DMS 273 (cell line): ENCODE measurements around the gene HPD.

Source experiments
- DNase-seq: peaks from one replicate; lab custom pipeline; 2025; ENCODE audit not compliant: unreplicated experiment; lab: John Stamatoyannopoulos, UW

Gene HPD

DNA sequence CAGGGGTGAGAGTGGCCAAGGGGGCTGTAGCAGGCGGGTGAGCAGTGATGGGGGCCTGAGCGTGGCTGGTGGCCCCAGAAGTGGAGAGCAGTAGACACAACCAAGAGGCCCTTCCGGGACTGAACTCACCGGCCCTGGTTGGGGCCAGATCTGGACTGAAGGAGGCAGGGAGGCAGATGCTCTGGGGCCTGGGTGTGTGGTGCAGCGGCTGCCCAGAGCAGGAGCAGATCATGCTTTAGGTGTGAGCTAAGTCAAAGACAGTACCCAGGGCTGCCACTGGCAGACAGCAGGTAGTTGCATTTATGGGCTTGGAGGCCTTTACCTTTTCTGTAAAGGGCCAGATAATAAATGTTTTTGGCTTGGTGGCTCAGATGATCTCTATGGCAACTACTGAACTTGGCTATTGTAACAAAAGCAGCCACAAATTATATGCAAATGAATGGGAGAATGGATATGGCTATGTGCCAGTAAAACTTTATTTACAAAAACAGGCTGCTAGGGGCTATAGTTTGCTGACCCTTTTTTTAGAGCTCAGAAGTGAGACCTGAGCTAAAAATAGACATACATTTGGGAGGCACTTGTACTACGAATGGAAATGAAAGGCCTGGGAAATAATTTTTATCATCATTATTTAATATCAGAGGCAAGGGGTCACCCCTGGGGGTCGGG is 29.3 kb downstream of the HPD start:
- DNase-seq = no peak

DNA sequence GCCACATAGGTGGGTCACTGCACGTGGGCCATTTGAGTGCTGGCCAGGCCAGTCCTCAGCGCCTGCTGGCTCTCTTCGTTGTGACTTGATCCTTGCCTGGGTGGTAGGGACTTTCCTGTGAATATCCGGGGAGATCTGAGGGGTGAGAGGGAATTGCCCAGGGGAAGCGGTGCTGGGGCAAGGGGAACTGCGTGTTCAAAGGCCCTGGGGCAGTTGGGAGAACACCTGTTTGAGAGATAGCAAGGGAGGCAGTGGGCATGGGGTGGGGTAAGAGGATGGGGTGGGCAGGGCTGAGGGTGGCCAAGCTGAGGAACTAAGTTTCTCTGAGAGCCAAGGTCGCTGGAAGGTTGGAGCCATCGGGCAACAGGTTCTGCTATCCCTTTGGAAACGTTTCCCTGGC is 29.8 kb downstream of the HPD start:
- DNase-seq = no peak

DNA sequence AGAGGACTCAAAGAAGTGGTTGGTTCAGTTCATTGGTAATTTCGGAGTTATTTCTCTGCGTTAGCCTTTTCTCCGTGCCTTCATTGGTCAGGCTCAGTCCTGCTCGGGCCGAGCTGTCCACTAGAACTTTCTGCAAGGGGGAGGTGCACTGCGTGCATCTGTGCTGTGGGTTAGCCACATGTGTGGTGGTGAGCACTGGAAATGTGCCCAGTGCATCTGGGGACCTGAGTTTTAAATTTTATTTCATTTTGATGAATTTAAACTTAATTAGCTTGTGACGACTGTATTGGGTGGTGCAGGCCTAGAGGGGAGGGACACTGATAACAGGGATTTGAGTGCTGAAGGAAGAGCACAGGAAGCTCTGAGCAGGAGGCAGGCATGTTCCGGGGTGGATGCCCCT is 30.4 kb downstream of the HPD start:
- DNase-seq = no peak

DNA sequence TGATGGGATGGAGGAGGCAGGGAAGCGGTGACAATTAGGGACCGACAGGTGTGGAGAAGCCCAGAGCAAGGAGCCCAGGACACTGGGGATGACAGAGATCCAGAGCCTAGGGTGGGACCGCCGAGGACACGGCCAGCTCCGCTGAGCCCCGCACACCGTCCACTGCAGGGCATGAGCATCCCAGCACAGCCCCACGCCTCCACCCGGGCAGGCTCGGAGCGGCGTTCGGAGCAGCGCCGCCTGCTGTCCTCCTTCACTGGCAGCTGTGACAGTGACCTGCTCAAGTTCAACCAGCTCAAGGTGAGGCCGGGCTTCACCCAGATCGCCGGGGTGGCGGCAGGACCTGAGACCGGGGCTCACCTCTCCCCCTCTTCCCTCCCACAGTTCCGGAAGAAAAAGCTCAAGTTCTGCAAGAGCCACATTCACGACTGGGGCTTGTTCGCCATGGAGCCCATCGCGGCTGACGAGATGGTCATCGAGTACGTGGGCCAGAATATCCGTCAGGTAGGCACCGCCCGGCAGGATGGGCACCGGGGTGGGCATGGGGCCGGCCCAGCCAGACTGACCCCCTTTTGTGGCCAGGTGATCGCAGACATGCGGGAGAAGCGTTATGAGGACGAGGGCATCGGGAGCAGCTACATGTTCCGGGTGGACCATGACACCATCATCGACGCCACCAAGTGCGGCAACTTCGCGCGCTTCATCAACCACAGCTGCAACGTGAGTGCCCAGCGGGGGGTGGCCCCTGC is 31.1 kb downstream of the HPD start:
- no peak for DNase-seq

DNA sequence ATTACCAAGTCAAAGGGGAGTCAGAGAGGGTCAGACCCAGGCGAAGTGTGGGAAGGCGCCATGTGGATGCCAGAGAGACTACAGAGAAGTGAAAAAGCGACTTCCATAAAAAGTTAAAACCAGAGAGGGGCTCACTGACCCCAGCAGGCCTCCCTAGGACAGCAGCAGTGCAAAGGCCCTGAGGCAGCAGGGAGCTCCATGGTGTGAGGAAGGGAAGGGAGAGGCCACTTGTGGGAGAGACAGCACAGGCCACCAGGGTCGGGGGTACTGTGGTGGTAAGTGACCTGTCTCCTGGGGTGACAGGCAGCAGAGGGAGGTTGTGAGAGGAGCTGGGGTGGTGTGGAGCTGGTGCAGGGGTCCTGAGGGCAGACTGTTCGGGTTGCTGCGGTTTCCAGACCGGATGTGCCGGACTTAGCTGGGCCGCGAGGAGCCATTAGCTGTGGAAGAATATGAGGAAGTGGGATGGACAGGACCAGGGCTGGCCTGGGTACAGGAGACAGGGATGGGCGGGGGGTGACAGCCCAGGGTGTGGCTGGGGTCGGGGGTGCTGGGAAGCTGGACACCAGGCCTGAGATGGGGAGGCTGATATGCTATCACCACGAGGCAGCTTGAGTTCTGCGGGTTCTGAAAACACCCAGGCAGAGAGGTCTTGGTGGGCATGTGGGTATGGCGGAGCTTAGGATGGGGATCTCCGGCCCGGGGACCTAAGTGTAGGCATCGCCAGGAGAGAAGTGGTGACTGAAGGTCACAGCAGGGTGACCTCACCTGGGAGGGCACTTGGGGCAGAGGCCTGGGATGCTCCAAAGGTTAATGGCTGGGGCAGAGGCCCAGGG is 32.1 kb downstream of the HPD start:
- DNase-seq = no peak

DNA sequence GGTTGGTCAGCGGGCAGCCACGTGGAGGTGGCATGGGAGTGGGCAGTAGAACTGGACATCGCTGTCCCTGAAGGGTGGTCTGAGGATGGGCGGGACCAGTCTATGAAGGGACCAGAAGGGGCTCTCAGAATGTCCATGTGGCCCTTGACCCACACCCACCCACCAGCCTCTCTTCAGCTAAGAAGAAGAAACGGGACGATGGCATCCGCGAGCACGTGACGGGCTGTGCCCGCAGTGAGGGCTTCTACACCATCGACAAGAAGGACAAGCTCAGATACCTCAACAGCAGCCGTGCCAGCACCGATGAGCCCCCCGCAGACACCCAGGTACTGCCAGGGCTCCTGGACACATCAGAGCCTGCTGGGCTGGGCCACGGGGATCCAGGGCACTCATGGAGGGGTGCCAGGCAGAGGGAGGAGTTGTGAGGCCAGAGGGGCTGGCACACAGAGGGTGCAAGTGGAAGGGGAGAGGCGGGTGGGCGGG is 33.6 kb downstream of the HPD start:
- no peak for DNase-seq

DNA sequence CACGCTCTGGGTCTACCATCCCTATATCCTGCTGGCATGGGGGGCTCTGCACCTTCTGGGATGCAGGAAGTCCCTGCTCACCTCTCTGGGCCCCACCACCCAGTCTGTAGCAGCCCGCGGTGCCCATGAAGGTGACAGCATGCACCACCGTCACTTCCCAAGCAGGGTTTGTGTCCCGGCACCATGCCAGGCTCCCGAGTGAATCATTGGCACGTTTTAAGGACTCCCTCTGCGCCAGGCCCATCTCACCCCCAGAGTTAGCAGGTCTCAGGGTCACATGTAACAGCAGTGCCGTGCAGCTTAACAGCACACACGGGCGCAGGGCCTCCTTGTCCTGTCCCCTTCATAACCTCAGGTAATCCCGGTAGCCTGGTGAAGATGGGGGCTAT is 34.9 kb downstream of the HPD start:
- no peak for DNase-seq

DNA sequence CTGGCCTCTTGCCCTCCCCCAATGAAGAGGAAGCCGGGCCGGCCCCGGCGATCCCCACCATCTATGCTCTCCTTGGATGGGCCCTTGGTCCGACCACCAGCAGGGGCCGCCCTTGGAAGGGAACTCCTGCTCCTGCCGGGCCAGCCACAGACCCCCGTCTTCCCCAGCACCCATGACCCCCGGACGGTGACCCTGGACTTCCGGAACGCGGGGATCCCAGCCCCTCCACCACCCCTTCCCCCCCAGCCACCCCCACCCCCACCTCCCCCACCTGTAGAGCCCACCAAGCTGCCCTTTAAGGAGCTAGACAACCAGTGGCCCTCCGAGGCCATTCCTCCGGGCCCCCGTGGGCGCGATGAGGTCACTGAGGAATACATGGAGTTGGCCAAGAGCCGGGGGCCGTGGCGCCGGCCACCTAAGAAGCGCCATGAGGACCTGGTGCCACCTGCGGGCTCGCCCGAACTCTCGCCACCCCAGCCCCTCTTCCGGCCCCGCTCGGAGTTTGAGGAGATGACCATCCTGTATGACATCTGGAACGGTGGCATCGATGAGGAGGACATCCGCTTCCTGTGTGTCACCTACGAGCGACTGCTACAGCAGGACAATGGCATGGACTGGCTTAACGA is 35.4 kb downstream of the HPD start:
- no peak for DNase-seq

DNA sequence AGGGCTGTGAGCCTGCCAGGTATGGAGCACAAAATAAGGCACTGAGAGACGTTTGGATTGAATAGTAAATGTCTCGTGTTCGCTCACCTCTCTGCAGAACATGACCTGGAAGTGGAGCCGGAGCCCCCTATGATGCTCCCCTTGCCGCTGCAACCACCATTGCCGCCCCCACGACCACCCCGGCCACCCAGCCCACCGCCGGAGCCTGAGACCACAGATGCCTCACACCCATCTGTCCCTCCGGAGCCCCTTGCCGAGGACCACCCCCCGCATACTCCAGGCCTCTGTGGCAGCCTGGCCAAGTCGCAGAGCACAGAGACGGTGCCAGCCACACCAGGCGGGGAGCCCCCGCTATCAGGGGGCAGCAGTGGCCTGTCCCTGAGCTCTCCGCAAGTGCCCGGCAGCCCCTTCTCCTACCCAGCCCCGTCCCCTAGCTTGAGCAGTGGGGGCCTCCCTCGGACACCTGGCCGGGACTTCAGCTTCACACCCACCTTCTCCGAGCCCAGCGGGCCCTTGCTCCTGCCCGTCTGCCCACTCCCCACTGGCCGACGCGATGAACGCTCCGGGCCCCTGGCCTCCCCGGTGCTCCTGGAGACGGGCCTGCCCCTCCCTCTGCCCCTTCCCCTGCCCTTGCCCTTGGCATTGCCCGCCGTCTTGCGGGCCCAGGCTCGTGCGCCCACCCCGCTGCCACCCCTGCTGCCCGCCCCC is 36.1 kb downstream of the HPD start:
- DNase-seq = no peak

DNA sequence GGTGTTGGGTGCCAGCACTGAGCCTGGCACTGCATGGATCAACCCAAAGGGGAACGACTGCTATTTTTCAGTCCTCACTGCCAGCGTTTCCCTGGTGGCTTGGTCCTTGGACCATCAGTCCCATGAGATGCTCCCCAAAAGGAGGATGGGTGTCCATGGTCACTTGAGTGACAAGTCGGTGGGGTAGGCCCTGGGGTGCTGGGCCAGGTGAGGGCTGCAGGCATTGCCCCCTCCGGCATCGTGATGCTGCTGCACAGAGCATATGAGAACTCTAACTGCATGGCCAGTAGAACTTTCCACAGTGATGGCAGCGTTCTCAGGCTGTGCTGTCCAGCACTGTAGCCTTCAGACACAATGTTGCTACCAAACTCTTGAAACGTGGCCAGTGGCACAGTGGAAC is 38.6 kb downstream of the HPD start:
- DNase-seq = no peak

DNA sequence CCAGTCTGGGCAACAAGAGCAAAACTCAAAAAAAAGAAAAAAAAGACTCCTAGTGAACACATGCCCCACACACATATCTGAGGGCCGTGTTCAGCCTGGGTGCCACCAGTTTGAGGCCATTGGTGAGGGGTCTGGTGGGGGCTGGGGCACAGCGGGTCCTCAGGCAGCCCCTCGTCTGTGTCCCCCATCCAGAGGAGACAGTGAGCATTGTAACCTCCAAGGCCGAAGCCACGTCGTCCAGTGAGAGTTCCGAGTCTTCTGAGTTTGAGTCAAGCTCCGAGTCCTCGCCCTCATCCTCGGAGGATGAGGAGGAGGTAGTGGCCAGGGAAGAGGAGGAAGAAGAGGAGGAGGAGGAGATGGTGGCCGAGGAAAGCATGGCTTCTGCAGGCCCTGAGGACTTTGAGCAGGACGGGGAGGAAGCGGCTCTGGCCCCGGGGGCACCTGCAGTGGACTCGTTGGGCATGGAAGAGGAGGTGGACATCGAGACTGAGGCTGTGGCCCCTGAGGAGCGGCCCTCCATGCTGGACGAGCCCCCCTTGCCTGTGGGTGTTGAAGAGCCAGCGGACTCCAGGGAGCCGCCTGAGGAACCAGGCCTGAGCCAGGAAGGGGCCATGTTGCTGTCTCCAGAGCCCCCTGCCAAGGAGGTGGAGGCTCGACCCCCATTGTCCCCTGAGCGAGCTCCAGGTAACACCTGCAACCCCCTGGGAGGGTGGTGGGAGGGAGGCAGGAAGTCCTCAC is 39.3 kb downstream of the HPD start:
- no peak for DNase-seq

DNA sequence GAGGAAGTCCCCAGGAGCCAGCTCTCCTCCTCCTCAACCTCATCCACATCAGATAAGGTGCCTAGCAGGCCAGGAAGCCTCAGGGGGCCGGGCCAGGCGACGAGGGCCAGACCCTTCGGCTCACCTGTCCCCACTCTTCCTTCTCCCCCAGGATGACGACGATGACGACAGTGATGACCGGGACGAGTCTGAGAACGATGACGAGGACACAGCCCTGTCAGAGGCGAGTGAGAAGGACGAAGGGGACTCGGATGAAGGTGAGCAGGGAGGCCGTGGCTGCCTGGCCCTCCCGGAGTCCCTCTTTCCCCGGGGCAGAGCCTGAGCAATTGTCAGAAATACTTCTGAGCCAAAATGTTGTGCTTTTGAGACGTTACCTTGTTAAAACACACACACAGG is 41.0 kb downstream of the HPD start:
- no peak for DNase-seq

DNA sequence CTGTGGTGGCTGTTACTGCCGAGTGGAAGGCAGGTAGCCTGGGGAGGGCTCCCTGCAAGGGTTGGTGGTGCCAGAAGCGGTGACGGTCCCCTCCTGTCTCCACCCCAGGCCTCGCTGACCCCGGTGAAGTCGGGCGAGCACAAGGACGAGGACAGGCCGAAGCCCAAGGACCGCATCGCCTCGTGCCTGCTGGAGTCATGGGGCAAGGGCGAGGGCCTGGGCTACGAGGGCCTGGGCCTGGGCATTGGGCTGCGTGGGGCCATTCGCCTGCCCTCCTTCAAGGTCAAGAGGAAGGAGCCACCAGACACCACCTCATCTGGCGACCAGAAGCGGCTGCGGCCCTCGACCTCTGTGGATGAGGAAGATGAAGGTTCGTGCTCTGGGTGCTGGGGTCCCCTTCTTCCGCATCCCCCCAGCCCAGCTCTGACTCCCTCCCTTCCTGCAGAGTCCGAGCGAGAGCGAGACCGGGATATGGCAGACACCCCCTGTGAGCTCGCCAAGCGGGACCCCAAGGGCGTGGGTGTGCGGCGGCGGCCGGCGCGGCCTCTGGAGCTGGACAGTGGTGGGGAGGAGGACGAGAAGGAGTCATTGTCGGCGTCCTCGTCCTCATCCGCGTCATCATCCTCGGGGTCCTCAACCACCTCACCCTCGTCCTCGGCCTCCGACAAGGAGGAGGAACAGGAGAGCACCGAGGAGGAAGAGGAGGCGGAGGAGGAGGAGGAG is 41.6 kb downstream of the HPD start:
- DNase-seq = no peak

DNA sequence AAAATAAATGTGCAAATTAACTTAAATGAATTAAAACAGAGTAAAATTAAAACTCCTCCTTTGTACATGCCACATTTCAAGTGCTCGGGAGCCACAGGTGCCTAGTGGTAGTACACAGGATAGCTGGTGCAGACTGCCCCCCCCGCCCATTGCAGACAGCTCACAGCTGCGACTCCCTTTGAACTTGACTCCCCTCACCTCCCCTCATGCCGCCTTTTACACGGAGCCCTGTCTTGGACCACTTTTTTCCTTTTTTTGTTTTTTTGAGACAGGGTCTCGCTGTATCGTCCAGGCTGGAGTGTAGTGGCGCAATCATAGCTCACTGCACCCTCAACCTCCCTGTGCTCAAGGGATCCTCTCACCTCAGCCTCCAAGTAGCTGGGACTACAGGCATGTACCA is 43.4 kb downstream of the HPD start:
- DNase-seq = no peak

DNA sequence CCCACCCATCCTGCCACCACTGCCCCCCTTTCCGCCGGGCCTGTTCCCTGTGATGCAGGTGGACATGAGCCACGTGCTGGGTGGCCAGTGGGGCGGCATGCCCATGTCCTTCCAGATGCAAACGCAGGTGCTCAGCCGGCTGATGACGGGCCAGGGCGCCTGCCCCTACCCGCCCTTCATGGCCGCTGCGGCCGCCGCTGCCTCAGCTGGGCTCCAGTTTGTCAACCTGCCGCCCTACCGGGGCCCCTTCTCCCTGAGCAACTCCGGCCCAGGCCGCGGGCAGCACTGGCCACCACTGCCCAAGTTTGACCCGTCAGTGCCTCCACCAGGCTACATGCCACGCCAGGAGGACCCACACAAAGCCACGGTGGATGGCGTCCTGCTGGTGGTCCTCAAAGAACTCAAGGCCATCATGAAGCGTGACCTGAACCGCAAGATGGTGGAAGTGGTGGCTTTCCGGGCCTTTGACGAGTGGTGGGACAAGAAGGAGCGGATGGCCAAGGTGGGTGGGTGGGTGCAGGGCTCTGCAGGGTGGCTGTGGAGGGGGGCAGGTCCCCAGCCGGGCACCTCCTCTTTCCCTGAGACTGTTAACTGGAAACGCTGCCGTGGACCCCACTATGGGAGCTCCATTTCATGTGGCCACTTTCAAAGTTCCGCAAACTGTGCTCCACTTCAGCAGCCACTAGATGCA is 44.1 kb downstream of the HPD start:
- no peak for DNase-seq

DNA sequence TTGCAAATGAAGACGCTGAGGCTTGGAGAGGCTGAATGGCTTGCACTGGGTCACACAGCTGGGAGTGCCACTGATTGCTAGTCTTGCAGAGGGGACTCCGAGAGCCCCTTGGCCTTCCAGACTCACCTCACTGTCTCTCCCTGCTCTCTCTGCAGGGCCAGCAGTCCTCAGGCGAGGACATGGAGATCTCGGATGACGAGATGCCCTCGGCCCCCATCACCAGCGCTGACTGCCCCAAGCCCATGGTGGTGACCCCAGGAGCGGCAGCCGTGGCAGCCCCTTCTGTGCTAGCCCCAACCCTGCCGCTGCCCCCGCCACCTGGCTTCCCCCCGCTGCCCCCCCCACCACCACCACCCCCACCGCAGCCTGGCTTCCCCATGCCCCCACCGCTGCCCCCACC is 44.7 kb downstream of the HPD start:
- DNase-seq = no peak

DNA sequence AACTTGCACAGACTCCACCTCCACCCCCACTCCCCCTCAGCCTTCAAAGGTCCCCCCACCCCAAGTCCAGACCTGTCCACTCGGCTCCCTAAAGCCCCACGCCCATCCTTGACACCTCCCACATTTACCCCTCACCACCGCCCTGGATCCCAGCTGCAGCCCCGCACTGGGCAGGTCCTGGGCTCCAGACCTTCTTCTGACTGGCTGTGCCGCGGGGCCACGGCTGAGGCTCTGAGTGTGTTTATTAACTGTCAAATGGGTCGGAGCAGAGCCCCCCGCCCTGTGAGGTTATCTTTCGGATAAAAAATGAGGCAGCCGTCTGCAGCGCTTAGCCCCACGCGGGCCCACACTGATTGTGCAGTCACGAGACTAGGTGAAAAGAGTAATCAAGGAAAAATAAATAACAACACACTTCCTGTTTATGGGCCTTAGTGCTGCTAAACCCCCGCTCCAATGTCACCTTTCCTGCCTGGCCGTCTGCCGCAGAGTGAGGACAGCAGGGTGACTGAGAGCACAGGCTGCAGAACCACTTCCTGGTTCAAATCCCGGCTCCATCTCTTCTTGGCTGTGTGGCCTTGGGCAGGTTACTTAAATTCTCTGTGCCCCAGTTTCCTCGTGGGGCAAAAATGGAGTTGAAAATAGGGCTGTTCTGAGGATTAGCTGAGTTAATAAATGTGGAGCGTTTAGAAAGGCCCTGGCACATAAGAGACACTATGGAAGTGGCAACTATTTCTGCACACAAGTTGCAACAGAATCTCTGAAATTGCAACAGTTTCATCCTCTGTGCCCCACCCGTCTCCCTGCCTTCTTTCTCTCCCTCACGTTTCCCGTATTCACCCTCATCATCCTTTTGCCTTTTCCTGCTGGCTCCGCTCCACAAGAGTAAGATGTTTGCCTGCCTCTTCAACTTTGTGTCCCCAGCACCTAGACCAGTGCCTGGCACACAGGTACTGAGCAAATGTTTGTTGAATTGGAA is 45.5 kb downstream of the HPD start:
- DNase-seq = no peak
